NK-92 (cell line): Measurements from ENCODE around the gene SLC35F4.

Source experiments
- DNase-seq: peaks from one replicate; lab custom pipeline; 2025; ENCODE audit not compliant: unreplicated experiment; lab: John Stamatoyannopoulos, UW

SLC35F4 gene

DNA sequence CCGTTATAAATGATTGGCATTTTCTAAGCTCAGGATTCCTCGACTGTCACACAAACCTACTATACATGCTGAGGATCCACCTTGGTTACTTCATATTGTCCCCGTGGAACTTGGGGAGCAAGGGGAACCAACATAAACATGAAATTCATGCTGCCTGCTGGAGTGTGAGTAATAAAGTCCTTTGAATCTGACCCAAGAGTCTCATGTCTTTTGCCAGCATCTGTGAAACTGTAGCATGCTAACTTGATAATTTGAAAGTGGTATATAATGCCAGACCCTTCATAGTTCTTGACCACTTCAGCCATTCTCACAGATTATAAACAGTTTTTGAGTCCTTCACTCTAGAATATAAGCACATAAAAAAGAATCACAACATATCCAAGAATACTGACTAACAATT, 17.1 kb downstream of the SLC35F4 start:
- no peak for DNase-seq

DNA sequence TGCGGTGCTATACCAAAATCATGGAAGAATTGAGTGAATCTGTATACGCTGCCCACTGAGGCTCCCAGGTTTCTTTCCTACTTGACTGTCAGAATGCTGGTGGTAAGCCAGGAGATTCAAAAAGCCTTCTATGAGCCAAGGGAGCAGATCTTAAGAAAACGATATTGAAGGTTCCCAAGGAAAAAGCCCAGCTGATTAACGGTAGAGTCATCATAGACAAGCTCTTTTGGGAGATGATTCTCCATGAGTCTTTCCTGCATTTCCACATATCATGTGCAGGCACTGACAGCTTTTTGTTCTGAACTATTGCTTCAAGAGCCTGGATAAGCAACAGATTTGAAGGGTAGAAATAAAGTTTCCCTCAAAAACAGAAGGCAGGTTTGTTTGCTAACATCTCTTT, 17.5 kb downstream of the SLC35F4 start:
- no peak for DNase-seq

DNA sequence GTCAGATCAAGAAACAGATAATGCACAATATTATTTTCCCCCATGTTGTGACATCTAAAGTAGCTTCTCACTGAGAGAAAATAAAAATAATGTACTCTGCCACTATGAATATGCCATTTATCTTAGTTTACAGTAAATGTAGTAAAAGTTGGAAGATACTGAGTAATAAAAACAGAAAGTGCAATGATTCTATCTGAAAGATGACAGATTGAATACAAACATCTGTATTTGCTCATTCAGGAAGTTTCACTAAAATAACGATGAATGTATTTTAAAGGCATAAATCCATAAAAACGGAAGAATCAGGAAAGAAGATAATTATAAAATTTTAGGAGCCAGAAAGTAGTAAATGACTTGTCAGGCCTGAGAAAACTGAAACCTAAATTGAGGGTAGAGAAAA, 18.2 kb downstream of the SLC35F4 start:
- no peak for DNase-seq

DNA sequence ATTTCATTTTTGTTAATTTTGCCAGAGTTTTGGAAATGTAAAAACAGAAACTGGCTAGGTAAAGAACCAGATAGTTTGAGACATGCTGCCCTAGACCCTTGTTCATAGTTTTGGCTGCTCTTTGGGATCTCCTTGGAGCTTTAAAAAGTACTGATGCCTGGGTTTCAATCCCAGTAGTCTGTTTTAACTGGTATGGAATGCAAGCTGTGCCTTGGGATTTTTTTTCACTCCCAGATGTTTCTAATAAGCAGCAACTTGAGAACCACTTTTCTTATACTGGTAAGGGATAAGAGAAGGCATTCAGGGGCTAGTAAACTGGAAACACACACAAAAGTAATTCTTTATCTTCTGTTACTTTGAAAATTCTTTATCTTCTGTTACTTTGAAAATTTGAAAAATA, 18.8 kb downstream of the SLC35F4 start:
- DNase-seq = no peak

DNA sequence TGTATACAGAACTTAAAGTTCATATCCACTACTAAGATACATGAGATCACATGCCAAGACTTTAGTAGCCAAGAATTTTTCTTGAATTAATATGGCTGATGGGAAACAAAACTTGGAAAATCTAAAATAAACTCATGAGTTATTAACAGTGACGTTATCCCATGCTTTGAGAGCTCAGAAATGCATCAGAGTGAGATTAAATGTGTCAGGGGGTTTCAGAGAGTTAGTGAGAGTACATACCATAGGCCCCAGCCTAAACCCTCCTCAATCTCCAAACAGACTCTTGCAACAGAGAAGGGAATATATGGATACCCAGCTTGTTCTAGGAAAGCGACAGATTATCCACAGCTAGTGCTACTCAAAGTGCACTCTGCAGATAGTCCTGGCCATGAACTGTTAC, 19.3 kb downstream of the SLC35F4 start:
- no peak for DNase-seq

DNA sequence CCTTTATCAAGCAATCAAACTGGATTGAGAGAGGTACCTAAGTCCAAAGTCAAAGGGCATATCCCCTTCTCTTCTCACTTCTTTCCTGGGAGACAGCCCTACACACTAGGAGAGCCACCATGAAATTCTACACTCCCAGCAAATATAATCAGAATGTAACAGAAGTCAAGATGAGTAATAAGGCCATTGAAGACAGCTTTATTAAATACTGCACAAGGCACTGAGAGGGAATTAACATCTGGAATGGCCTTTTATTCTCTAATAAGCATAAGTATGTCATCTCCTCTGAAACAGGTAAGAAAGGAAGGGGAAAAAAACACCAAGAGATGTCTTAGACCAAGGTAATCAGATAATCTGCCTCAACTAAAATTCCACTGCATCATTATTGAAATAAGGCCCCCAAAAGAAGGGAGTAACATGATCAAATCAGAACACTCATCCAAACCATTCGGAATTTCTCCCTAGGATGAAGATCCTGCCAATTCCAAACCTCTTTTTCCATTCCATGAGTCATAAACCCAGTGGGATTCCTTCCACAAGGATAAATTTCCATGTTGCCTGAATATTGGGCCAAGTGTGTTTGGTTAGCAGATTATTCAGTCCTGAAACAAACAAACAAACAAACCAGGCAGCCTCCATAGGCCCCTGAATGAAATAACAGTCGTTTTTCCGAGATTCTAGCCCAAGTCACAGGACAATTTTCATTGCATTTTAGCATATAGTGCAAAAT, 19.9 kb downstream of the SLC35F4 start:
- no peak for DNase-seq

DNA sequence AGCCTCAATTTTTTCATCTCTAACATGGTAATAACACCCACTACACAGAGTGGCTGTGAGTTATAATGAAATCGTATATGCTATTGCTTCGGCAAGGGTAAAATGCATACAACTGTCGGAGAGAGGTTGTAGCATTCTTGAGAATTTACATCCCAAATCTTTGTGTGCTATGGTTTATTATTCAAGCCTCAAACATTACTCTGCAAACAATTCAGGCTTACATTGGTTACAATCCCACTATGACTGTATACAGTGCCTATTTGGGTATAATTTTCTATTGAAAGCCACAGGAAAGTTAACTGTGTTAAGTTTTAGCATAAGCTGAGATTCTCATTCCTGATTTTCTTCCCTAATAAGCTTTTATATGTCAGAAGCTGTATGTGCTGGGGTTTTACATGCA, 20.6 kb downstream of the SLC35F4 start:
- DNase-seq = no peak

DNA sequence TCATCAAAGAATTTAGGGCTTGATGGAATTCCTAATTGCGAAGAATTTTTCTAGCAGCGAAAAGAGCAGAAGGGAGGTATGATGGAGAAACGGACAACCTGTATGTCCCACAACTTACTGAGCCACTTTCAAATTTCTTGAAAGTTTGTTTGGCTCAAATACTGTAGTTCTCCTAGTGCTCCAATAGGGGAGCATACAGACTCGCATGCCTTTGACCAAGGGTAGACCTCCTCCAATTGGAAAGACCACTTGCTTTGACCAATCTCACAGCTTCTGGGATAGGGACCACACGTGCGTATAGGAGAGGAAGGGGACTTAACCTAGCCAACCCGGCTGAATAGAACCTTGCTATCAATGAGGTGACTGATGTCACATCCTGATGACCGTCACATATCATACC, 28.6 kb downstream of the SLC35F4 start:
- no peak for DNase-seq

DNA sequence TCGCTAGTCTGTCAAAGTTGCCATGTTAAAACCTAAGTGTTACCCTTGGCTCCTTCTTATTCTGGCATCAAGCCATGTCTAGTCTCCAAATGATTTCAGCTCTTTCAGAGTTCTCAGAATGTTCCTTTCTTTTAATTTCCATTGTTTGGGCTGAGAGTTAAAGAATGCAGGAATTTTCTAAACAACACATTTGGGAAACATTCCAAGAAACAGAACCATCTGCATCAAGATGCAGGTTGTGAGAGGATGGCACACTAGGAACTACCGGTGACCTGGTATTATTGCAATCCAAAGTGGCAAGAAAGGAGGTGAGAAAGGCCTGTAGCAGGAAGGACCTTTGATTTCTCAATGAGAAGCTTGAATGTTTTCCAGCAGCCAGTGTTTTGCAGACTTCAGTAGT, 30.1 kb downstream of the SLC35F4 start:
- no peak for DNase-seq

DNA sequence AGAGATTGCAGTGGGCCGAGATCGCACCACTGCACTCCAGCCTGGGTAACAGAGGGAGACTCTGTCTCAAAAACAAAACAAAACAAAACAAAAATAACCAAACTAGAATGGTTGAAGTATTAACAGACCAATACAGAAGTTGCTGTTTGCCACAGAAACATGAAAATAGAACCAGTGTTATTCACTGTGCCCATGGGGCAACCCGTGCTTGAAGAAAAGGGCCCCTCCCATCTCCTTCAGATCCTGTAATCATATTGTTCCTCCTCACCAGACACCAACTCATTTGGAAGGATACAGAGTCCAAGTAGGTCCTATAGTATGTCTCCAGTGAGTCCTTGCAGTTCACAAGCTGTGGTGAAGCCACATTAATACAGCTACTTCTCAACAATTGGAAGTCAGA, 30.9 kb downstream of the SLC35F4 start:
- no peak for DNase-seq

DNA sequence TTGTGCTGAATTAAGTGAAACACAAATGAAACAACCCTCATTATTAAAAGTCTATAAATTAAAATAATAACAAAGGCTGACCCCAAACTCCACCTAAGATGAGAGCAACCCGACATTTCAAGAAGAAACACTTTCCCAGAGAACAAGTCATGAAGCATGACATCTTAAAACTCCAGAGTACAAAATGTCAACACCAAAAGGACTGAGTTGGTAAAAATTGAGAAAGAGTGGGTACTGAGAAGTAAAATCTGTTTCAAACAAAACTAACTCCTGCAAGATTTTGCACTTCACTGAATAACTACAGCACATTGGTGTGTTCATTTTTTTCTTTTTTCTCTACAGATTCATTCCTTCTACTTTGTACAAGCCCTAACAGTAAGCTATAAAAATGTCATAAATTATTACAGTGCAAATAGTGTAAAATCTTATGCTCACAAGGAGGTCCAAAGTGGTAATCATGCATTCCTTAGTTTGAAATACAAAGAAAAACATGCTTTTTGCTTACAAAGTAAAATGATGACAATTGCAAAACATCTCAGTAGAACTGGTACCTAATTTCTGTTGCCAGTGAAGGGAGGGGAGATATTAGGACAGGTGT, 31.8 kb downstream of the SLC35F4 start:
- DNase-seq = no peak

DNA sequence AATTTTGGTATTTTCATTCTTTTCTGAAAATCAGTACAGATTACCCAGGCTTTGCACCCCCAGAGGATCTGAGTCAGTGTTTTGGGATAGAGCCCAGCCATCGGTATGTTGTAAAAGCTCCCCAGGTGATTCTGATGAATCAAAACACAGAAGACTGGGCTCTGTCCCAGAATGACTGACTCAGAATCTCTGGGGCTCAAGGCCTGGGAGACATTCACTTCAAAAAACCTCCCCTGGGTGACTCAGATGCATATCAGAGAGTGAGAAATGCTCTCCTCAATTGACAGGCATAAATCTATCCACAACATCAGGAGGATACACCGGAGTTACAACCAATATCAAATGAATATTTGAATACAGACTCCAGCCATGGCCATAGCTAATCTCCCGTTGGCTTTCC, 32.6 kb downstream of the SLC35F4 start:
- DNase-seq = no peak

DNA sequence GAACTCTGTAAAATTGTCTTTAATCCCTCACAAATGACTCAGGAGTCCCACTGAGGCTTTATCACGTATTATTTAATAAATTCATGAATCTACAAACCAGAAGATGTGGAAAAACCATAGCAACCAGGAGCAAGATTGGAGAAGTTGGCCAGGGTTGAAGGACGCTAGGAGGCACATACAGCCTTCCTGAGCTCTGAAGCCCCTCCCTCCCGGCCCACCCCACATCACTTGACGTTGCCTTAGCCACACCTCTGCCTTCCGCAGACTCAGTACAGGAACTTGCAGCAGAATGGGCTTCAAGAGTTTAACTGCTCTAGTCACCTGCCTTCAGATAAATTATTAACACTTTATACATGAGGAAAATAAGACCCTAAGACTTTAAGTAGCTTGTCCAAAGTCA, 33.9 kb downstream of the SLC35F4 start:
- no peak for DNase-seq

DNA sequence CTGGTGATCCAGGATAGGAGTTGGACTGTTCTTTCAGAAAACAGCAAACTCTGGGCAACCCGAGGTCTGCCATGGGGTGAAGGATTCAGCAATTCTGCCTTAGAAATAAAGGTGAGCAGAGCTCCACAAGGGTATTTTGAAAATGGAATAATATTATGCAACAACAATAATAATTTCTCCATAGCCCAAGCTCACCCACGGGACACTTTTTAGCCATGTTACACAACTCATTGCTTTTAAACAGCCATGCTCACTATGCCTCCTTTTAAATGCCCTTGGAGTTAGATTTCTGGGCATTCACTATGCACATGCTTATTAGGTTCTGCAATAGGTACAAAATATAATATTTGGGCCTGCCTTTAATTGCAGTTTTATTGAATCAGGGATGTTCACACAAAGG, 37.2 kb downstream of the SLC35F4 start:
- DNase-seq = no peak

DNA sequence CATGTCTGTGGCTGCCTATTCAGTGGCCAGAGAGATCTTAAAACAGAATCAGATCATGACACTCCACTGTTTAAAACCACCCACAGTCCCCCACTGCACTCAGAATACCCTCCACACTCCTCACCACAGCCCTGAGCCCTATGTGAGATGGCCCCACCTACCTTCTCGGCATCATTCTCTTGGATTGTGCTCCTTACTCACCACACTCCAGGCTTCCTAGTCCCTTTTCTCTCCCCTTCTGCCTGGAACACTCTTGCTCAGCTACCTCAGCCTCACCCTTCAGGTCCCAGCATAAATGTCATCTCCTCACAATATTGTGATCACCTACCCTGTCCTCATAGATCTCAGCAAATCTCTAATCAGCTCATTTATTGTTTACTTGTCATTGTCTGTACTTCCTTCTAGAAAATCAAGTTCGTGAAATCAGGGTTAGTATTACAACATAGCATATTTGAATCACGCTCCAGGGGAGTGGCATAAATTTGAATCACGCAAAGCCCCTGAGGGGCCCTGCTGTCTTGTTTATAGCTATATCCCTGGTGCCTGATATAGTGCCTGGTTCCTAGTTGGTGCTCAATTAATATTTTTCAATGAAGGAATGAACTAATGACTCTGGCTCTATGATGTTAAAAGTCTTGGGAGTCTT, 42.8 kb downstream of the SLC35F4 start:
- no peak for DNase-seq

DNA sequence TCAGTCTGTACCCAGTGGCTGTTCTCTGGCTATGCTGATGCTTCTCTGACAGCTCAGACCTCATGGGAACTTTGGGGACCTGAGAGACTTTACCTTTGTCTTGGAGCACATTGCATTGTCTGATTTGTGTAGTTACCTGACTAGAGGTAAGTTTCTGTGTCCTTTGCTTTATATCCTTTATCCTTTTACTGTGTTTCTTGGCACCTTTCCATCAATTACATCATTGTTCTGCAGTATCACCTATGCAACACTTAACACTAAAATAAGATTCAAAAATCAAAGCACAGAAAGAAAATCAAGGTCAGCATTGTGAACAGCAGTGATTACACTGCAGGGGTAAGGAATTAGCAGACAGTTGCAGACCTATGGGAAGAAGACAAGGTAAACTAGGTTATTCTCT, 43.8 kb downstream of the SLC35F4 start:
- no peak for DNase-seq

DNA sequence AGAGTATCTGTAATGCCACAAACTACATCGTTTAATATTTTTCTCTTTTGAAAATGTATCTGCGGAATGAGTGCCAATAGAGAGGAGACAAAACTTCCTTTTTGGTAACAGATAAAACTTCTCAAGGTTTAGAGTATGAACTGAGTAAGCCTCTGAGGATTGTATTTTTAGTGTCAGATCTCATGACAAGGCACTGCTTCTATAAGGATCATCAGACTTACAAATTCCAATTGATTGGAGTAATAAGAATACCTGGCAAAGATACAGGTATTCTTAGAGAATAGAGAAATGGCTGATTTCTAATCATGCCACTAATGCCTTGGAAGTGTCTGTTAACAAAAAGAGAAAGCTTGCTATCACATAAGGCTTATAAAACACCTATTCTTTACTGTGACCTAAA, 45.3 kb downstream of the SLC35F4 start:
- DNase-seq = no peak

DNA sequence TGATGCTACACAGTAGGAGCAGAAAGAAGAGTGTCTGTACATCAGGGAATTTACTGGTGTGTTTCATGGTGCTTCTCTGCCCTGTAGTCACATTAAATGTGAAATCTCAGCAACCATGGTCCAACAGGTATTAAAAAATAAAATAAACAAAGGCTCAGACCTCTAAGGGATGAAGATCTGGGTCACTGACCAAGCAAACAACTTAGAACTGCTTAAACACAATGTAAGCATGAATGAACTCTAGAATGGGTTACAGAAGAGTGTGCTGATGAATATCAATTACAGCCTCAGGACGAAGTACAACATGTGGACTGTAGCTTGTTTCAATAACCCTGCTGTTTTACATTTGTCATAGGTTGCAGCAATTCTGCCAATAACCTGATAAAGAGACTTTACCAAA, 47.4 kb downstream of the SLC35F4 start:
- DNase-seq = no peak

DNA sequence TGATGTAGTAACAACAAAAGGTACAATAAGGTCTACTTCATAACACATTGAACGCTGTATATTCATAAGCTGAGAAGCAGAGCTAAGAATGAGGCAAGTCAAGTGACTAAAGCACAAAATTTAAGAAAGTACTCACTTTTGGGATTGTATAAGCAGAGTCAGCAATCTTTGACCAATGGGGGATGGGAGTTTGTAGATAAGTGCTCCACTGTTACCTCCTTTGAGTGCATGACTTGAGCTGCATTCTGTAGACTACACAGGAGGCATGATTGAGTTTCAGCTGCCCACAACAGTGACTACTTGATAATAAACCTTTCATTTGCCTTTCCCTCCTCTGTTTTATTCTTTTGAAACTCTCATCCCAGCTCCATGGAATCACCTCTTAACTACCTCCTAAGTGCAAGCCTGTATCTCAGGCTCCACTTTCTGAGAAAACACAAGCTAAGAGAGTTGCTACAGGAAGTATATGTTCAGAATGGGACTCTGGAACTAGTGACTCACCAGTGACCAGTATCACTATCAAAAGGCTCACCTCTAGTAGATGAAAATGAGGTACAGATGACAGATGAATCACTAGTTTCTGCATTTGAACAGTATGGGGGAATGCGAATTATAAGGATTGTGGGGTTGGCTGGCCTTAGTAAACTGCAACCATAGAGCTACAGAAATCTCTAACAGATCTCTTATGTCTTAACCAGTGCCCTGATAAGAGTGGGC, 49.2 kb downstream of the SLC35F4 start:
- no peak for DNase-seq

DNA sequence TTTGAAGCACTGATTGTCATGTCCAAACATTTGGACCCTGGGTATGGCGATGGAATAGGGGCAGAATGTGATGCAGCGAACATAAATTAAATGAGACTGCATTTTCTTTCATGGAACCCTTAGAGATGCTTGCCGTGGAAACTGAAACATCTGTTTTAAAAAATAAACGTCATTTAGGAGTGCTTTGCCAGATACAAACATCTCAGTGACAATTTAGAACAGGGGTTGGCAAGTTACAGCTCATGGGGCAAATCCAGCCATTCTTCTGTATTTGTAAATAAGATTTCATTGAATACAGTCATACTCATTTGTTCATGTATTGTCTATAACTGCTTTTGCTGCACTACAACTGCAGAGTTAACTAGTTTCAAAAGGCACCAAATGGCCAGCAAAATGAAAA, 51.2 kb downstream of the SLC35F4 start:
- no peak for DNase-seq

DNA sequence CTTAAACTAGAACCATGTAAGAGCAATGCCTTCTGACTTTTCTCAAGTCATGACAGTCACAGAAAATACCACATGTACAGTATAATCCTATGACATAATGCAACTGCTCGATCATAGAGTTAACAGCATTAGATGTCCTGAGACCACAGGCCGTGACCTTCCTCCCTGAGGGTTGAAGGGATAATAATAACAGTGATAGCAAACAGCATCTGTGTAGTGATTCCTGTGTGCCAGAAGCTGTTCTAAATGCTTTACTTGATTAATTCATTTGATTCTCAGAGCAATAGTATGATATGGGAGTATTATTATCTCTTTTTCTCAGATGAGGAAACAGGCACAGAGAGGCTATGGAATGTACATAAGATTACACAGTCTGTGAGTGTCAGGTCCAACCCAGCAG, 53.2 kb downstream of the SLC35F4 start:
- DNase-seq = no peak

DNA sequence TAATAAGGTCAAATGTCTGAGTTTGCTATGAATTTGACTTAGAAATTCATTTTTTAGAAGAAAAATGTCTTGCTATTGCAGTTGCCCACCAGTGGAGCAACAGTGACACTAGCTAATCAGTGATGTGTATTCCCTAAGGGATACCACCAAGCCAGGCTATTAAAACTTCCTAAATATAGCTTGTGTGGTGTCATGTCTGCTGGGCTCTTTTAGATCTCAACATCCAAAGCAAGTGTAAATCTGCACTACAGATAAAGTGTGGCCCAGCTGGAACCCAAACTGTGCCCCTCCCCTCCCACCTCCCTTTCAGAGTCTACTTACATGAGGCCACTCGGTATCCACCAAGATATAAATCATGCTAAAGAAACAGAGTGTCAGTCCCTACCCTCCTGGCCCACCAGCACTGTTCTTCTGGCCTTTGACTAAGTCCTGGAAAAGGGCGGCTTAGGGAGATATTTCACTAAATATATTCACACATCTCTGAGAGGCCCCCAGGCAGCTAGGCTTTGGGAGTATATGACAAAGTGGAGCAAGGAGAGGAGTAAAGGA, 53.8 kb downstream of the SLC35F4 start:
- no peak for DNase-seq
